Vagina (tissue), 2 donors: ENCODE data around the gene REXO1. TPM values are rescaled to one million over a fixed set of nuclear protein-coding genes. Genes with fewer than 3 reads are reported as not detected.

ENCODE experiments used
- DNase-seq, 2 donors: peaks; one replicate each; pipeline ENCODE4 v3.0.0-alpha.2; 2017; ENCODE audit errors: extremely low spot score in 2 of 2
- H3K27ac ChIP-seq: fragments of 200-600 bp; sonication (generic); one replicate; pipeline ENCODE4 v1.5.1; 2019
- H3K27me3 ChIP-seq: fragments of 200-600 bp; sonication (generic); one replicate; pipeline ENCODE4 v1.5.1; 2019
- H3K36me3 ChIP-seq, 2 donors: fragments of 200-600 bp; sonication (generic); one replicate each; pipeline ENCODE4 v1.5.1; 2017 to 2019
- H3K4me1 ChIP-seq: fragments of 200-600 bp; sonication (generic); one replicate; pipeline ENCODE4 v1.5.1; 2019
- H3K4me3 ChIP-seq, 2 donors: fragments of 200-600 bp; sonication (generic); 1 replicate in 1 of 2; 2 replicates in 1 of 2; pipeline ENCODE4 v1.5.1; 2016 to 2019
- H3K9me3 ChIP-seq: fragments of 200-600 bp; sonication (generic); one replicate; pipeline ENCODE4 v1.5.1; 2019
- POLR2A ChIP-seq, 2 donors: fragments of 450-650 bp; IDR thresholded peaks; one replicate each; pipeline ENCODE4 v1.6.1; 2017; ENCODE audit warnings: antibody characterized with exemption in 2 of 2, mild to moderate bottlenecking in 2 of 2, moderate library complexity in 2 of 2
- POLR2AphosphoS5 ChIP-seq, 2 donors: sonication (generic); formaldehyde crosslinking; IDR thresholded peaks; one replicate each; pipeline ENCODE4 v1.9.0; 2017; ENCODE audit warnings: antibody characterized with exemption in 2 of 2, mild to moderate bottlenecking in 2 of 2, low read depth in 1 of 2; ENCODE audit not compliant: insufficient read depth in 1 of 2
- intact Hi-C: fragments of 100-400 bp; cut with DNase I; formaldehyde crosslinking; loops from one replicate; pipeline ENCODE4 v1.15.1; 2023
- total RNA-seq: library from RNA; depleted of rRNA; stranded (reverse); fragments of >200 nt; gene quantifications from one replicate; pipeline ENCODE4 v1.2.3, GENCODE V29; 2016
- TF ChIP-seq, protein P1 (sequence below), 3 experiments: fragments of 450-650 bp in 2 of 3; fragments of 200-600 bp in 1 of 3; sonication (generic) in 1 of 3; IDR thresholded peaks; one replicate each; pipeline ENCODE4 v1.5.1; 2017 to 2019; ENCODE audit warnings: antibody characterized with exemption in 3 of 3, mild to moderate bottlenecking in 2 of 3, moderate library complexity in 2 of 3

Gene REXO1
- total RNA-seq, 1 donor from 2014 or later = 19.9 TPM

DNA sequence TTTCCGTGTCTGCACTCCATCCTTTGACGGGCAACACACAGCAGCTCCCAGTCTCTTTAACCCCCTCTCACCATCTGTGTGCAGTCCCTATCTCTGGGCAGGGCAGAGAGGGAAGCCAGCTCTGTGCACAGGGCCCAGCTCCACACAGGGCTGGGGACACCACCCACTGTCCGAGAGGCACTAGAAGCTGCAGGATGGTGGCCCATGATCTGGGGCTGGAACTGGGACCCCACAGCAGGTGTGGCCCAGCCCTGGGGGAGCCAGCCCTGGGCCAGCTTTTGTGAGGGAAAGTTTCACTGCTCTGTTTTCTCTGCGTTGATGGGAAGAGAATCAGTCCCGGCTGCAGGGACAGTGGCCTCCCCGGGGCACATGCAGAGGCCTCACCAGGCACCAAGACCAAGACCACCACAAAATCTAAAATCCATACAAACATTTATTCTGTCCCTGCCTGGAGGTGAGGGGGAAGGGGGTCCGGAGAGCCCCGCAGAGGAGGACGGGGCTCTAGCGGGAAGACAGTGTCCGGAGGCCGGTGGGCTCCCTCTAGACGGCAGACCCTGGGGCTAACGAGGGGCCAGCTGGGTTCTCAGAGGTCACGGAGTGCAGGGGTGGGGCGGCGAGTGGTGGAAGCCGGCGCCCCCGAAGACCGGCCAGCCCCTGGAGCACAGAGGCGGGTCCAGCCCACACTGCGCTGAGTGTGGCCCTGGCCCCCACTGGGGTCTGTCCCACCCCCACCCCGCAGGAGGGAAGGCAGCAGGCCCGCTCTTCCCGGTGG, 33.3 kb downstream of the REXO1 start:
- Histone ChIP-seq H3K9me3 (no peaks in the 10 kb centered on the region), H3K36me3 (peaks cover 0 to 56% of the 10 kb centered on the region in 2 donors), H3K4me1 (peaks cover 26% of the 10 kb centered on the region), H3K4me3 (no peak overlapping the region), H3K27ac (no peak overlapping the region), H3K27me3 (no peaks in the 10 kb centered on the region)
- intact Hi-C loops = no loop called here
- no peak for DNase-seq
- TF ChIP-seq POLR2AphosphoS5 (IDR thresholded peaks at IDR 0.05; ENCODE audit: insufficient read depth in 1 of 2, low read depth in 1 of 2) (no peak), POLR2A (IDR thresholded peaks at IDR 0.05) (no peak)
- TF ChIP-seq, protein P1, sequence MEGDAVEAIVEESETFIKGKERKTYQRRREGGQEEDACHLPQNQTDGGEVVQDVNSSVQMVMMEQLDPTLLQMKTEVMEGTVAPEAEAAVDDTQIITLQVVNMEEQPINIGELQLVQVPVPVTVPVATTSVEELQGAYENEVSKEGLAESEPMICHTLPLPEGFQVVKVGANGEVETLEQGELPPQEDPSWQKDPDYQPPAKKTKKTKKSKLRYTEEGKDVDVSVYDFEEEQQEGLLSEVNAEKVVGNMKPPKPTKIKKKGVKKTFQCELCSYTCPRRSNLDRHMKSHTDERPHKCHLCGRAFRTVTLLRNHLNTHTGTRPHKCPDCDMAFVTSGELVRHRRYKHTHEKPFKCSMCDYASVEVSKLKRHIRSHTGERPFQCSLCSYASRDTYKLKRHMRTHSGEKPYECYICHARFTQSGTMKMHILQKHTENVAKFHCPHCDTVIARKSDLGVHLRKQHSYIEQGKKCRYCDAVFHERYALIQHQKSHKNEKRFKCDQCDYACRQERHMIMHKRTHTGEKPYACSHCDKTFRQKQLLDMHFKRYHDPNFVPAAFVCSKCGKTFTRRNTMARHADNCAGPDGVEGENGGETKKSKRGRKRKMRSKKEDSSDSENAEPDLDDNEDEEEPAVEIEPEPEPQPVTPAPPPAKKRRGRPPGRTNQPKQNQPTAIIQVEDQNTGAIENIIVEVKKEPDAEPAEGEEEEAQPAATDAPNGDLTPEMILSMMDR (IDR thresholded peaks at IDR 0.05) = no peak

DNA sequence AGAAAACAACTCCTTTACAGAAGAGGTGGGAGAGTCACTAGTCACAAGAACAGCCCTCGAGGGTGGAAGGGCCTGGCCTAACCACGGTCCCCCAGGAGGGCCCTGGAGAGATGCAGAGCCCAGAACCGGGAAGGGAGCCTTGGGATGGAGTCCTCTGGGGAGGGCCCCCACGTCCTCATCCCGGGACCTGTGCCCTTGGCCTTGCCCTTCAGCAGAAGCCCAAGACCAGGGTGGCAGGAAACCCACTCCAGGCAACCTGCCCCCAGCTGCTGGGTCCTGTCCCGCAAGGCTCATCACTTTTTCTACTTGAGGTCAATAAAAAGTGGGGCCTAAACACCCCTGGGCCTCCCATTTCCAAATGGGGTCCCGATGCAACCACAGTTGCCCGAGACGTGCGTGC, 33.9 kb downstream of the REXO1 start:
- peaks cover 0 to 50% of the 10 kb centered on the region in 2 donors for H3K36me3 ChIP-seq
- intact Hi-C loops = no loop called here
- TF ChIP-seq POLR2AphosphoS5 (IDR thresholded peaks at IDR 0.05; ENCODE audit: insufficient read depth in 1 of 2, low read depth in 1 of 2) = no peak
- TF ChIP-seq POLR2A (IDR thresholded peaks at IDR 0.05) = no peak
- TF ChIP-seq, protein P1 (IDR thresholded peaks at IDR 0.05) = no peak
- peaks cover 26% of the 10 kb centered on the region for H3K4me1 ChIP-seq
- DNase-seq = no peak
- H3K27ac ChIP-seq = no peak overlapping the region
- no peaks in the 10 kb centered on the region for H3K27me3 ChIP-seq
- H3K9me3 ChIP-seq = no peaks in the 10 kb centered on the region
- H3K4me3 ChIP-seq = no peak overlapping the region

DNA sequence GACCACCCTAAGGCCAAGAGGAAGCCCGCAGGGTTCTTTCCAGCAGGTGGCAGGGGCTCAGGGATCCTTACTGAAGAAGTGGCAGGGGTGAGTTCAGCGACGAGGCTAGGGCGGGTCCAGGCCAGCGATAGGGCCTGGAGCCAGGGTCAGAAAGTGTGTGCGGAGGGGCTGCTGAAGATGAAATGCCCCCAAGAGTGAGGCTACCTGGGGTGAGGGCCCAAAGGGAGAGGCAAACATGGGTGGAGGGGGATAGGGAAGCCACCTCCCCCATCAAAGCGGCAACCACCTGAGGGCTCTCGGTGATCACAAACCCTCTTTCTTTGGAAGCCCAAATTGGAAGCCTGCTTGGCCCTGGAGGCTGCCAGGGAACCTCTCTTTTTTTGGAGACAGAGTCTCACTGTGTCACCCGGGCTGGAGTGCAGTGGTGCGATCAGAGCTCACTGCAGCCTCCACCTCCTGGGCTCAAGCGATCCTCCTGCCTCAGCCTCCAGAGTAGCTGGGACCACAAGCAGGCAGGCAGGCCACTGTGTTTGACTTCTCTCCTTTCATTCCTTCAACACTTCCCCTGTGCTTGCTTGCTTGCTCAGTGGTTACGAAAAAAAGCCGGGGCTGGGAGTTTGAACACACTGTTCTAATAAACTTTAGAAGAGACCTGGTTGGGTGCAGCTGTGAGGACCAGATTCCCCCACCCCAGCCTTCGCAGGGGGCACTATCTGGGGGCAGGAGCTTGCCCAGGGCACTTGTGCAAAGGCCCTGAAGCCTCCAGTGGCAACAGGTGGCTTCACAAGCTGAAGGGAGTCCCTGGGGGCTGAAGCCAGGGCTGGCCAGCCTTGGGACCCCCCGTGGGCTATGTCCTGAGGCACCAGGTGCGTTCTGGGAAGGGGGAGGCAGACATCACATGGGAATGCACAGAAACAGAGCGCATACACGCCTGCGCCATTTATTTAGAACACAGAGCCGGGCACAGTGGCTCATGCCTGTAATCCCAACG, 34.8 kb downstream of the REXO1 start:
- DNase-seq = no peak
- intact Hi-C loops = no loop called here
- TF ChIP-seq POLR2A (IDR thresholded peaks at IDR 0.05) (no peak), POLR2AphosphoS5 (IDR thresholded peaks at IDR 0.05; ENCODE audit: insufficient read depth in 1 of 2, low read depth in 1 of 2) (no peak)
- TF ChIP-seq, protein P1 (IDR thresholded peaks at IDR 0.05) = no peak
- peaks cover 0 to 41% of the 10 kb centered on the region in 2 donors for H3K36me3 ChIP-seq
- H3K27me3 ChIP-seq = no peaks in the 10 kb centered on the region
- peaks cover 26% of the 10 kb centered on the region for H3K4me1 ChIP-seq
- H3K27ac ChIP-seq = peak overlapping the region; percentile 86
- H3K9me3 ChIP-seq = no peaks in the 10 kb centered on the region
- H3K4me3 ChIP-seq = peak overlapping the region; percentile 50 to 52

DNA sequence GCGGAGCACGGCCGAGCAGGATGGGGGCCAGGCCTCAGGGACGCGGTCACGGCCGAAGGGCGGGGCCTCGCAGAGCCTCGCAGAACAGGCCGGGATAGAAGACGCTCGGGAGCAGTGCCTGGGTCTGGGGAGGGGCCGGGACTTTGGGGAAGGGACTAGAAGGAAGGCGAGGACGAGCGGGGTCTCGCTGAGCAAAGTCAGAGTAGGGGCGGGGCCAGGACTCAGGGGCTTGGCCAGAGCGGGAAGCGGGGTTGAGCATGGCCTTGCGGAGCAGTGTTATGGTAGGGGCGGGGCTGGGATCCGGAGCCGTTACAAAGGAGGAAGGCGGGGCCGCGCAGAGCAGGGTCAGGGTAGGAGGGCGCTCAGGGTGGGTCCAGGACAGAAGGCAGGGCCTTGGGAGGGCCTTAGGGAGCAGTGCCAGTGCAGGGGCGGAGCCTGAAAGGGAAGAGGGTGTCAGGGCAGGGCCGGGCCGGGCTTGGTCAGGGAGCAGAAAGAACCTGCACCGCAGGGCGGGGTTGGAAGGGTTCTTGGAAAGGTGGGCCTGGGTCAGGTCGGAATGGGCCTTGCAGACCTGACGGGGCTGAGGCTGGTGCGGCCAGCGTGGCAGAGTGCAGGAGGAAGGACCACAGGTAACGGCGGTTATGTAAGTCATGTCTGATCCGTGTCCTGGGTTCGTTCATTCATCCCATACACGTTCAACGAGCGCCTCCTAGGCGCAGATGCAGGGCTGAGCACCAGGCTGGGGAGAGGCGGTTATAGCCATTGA, 35.7 kb downstream of the REXO1 start:
- H3K4me1 ChIP-seq = peaks cover 26% of the 10 kb centered on the region
- H3K27me3 ChIP-seq = no peaks in the 10 kb centered on the region
- H3K9me3 ChIP-seq = no peaks in the 10 kb centered on the region
- H3K4me3 ChIP-seq = peak overlapping the region; percentile 50 to 52
- intact Hi-C loops = no loop called here
- TF ChIP-seq, protein P1 (IDR thresholded peaks at IDR 0.05) = peak in 1 of 3 experiments; percentile 39
- TF ChIP-seq POLR2A (IDR thresholded peaks at IDR 0.05) = no peak
- TF ChIP-seq POLR2AphosphoS5 (IDR thresholded peaks at IDR 0.05; ENCODE audit: insufficient read depth in 1 of 2, low read depth in 1 of 2) = peak; percentile 47 to 74
- peak overlapping the region; percentile 86 for H3K27ac ChIP-seq
- peaks cover 0 to 32% of the 10 kb centered on the region in 2 donors for H3K36me3 ChIP-seq
- DNase-seq = peak in 1 of 2 donors; percentile 92
